Pancreas (tissue), 10 donors: Measurements from ENCODE around the gene GPR85. TPM values are rescaled to one million over a fixed set of nuclear protein-coding genes. Genes with fewer than 3 reads are reported as not detected.

ENCODE experiments used
- ATAC-seq, 4 donors: fragments of 200-7000 bp; cut with Tn5 transposase; one replicate each; pipeline versions ENCODE4 v1.8.0 to v1.9.1; 2020; ENCODE audit warnings: mild to moderate bottlenecking in 4 of 4, moderate library complexity in 4 of 4
- DNase-seq, 6 donors: peaks; one replicate each; pipeline ENCODE4 v3.0.0-alpha.2; 2020
- FAIRE-seq: peaks from 2 replicates; lab custom pipeline; 2012; peaks lifted over from hg19 to GRCh38; lab: Jason Lieb, UNC
- H3K27ac ChIP-seq, 4 donors: fragments of 200-600 bp; sonication (generic); 1 replicate in 3 of 4; 2 replicates in 1 of 4; pipeline versions ENCODE4 v1.5.0 to v1.8.0; 2020
- H3K27me3 ChIP-seq, 4 donors: fragments of 200-600 bp; one replicate each; pipeline ENCODE4 v1.8.0; 2021
- H3K36me3 ChIP-seq, 3 donors: fragments of 200-600 bp; sonication (generic) in 1 of 3; one replicate each; pipeline versions ENCODE4 v1.5.0 to v1.8.0; 2020 to 2021
- H3K4me1 ChIP-seq, 3 donors: fragments of 200-600 bp; one replicate each; pipeline ENCODE4 v1.8.0; 2021
- H3K4me3 ChIP-seq, 4 donors: fragments of 200-600 bp; sonication (generic) in 2 of 4; one replicate each; pipeline versions ENCODE4 v1.5.0 to v1.8.0; 2020 to 2021
- H3K9me3 ChIP-seq, 4 donors: fragments of 200-600 bp; one replicate each; pipeline ENCODE4 v1.8.0; 2021
- WGBS, 2 donors: extraction: QIAGEN DNeasy Blood & Tissue Kit; methylation state at CpG; one replicate each; pipeline ENCODE4 v1.1.7; 2013; 5-methylcytosine and 5-hydroxymethylcytosine counted together
- intact Hi-C, 3 donors: fragments of 100-400 bp; cut with DNase I; formaldehyde crosslinking; loops; one replicate each; pipeline versions ENCODE4 v1.11.1 to v1.14.2; 2022
- polyA plus RNA-seq, 2 donors: library from polyadenylated mRNA; stranded (reverse); fragments of 200-250 nt; gene quantifications; one replicate each; pipeline ENCODE4 v1.2.3, GENCODE V29; 2013
- total RNA-seq, 6 donors: library from RNA; stranded (reverse); fragmentation: NEBNext Ultra II Directional in 4 of 6; extraction: Animal tissue kit (Norgen Biotek cat#: 25700) in 4 of 6; gene quantifications; one replicate each; pipeline versions ENCODE4 v1.2.1 to v1.2.4, GENCODE V29; 2021 to 2023
- TF ChIP-seq, protein P1 (sequence below), 4 donors: fragments of 200-600 bp; sonication (generic) in 3 of 4; IDR thresholded peaks; one replicate each; pipeline versions ENCODE4 v1.5.0 to v1.8.0; 2021; ENCODE audit warnings: antibody characterized with exemption in 4 of 4
- donor health status: healthy with polysubstance abuse.
- donor health status: DM: no; HTN: no; CAD: no; lungs with moderate emphysema.
- donor health status: DM: no; HTN: no; CAD: no.
- donor health status: control.
- donor health status: control.
- donor health status: Bipolar disorder and iron deficiency.
- donor health status: DM: yes; HTN: yes; CAD: no.
- donor health status: DM: no; HTN: no; CAD: no.
- donor health status: DM: no; HTN: no; CAD: no.
- donor health status: DM: yes; HTN: yes; CAD: no.

Gene GPR85
- total and polyA plus RNA-seq, 8 donors: 0.06 to 1.2 (median 0.23) TPM; not detected in 1

DNA sequence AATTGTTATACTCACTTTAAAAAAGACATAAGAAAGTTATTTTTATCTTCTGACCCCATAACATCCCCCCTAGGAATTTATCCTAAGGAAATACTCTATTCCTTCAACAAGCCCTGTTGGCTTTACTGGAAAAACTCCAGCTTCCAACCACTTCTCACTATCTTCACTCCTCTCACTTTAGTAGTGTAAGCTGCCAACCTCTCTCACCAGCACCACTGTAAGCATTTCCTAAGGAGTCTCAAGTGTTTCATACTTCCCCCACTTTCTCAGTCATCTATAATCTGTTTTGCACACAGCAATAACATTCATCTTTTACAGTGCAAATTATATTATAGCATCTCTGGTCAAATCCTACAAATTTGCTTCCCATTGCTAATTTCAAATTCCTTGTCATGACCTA, 45.8 kb downstream of the GPR85 start:
- H3K4me1 ChIP-seq: no peaks in the 10 kb centered on the region
- no peak overlapping the region for H3K27ac ChIP-seq
- H3K4me3 ChIP-seq: no peak overlapping the region
- FAIRE-seq (no peak), DNase-seq (no peak), ATAC-seq (no peak)
- no peaks in the 10 kb centered on the region for H3K9me3 ChIP-seq
- TF ChIP-seq, protein P1, sequence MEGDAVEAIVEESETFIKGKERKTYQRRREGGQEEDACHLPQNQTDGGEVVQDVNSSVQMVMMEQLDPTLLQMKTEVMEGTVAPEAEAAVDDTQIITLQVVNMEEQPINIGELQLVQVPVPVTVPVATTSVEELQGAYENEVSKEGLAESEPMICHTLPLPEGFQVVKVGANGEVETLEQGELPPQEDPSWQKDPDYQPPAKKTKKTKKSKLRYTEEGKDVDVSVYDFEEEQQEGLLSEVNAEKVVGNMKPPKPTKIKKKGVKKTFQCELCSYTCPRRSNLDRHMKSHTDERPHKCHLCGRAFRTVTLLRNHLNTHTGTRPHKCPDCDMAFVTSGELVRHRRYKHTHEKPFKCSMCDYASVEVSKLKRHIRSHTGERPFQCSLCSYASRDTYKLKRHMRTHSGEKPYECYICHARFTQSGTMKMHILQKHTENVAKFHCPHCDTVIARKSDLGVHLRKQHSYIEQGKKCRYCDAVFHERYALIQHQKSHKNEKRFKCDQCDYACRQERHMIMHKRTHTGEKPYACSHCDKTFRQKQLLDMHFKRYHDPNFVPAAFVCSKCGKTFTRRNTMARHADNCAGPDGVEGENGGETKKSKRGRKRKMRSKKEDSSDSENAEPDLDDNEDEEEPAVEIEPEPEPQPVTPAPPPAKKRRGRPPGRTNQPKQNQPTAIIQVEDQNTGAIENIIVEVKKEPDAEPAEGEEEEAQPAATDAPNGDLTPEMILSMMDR (IDR thresholded peaks at IDR 0.05): no peak
- H3K27me3 ChIP-seq: no peaks in the 10 kb centered on the region
- intact Hi-C loops: no loop called here
- no peaks in the 10 kb centered on the region for H3K36me3 ChIP-seq

DNA sequence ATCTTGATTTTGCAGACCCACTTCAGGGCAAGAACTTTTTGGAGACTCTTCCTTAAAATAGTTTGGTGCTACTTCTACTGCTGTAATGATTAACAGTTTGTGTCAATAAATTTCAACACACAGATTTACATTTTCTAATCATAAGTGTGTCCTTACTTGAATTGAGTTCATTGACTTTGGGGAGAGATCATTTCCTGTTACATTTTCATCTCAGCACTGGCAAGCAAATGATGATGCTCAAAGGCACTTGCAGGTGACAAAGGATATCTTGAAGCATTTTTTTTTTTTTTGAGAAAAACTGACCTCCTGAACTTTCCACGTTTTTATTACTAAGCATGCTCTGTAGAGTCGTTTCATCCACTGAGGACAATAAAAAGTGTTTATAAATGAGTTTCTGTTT, 52.7 kb downstream of the GPR85 start:
- no peak overlapping the region for H3K27ac ChIP-seq
- no peaks in the 10 kb centered on the region for H3K27me3 ChIP-seq
- 17 to 25% methylated on average over 2 of the region's 2 CpGs for WGBS, 2 donors
- H3K4me1 ChIP-seq: no peaks in the 10 kb centered on the region
- ATAC-seq (no peak), FAIRE-seq (no peak), DNase-seq (no peak)
- no peak overlapping the region for H3K4me3 ChIP-seq
- no peaks in the 10 kb centered on the region for H3K36me3 ChIP-seq
- intact Hi-C loops: no loop called here
- H3K9me3 ChIP-seq: no peaks in the 10 kb centered on the region
- TF ChIP-seq, protein P1 (IDR thresholded peaks at IDR 0.05): no peak

Other genes starting within 250 kb of the GPR85 start
- gene SMIM30, start 31.7 kb upstream of the GPR85 start, total RNA-seq: 10 to 100 TPM; 12.4 to 24.2 (median 18.1) TPM
- gene SMIM30, start 31.7 kb upstream of the GPR85 start, polyA plus RNA-seq: 10 to 100 TPM; 48.7 to 50.8 TPM